Fibroblast of lung (primary cell): ENCODE data around the gene ANO3. TPM values are rescaled to one million over a fixed set of nuclear protein-coding genes. Genes with fewer than 3 reads are reported as not detected.

Source experiments
- DNase-seq, 2 donors: peaks; one replicate each; pipeline versions ENCODE4 v3.0.0 to v3.0.0-alpha.2; 2010; ENCODE audit warnings: low read depth in 2 of 2
- H2AFZ ChIP-seq: 2 replicates; pipeline ENCODE4 v1.5.1; 2012; ENCODE audit warnings: low read length, control low read depth, inconsistent platforms
- H3K27ac ChIP-seq: 2 replicates; pipeline ENCODE4 v1.5.1; 2011; ENCODE audit warnings: low read length, control low read depth; ENCODE audit not compliant: insufficient read depth
- H3K27me3 ChIP-seq: 2 replicates; pipeline ENCODE4 v1.5.1; 2011; ENCODE audit warnings: mild to moderate bottlenecking, low read length; ENCODE audit not compliant: control insufficient read depth, insufficient read depth
- H3K36me3 ChIP-seq: 2 replicates; pipeline ENCODE4 v1.5.1; 2011; ENCODE audit warnings: low read length; ENCODE audit not compliant: control insufficient read depth, insufficient read depth
- H3K4me1 ChIP-seq: 2 replicates; pipeline ENCODE4 v1.5.1; 2011; ENCODE audit warnings: low read length; ENCODE audit not compliant: control insufficient read depth, insufficient read depth; ENCODE audit errors: extremely low read depth
- H3K4me2 ChIP-seq: 2 replicates; pipeline ENCODE4 v1.5.1; 2011; ENCODE audit warnings: low read length, control low read depth; ENCODE audit not compliant: insufficient read depth; ENCODE audit errors: extremely low read depth
- H3K4me3 ChIP-seq, 4 experiments: fragments of 200-600 bp in 1 of 4; sonication (generic) in 1 of 4; replicated peaks in 1 of 4; 2 replicates each; pipeline ENCODE4 v1.5.1; 2011 to 2016; ENCODE audit warnings: low read length in 4 of 4, low read depth in 3 of 4, mild to moderate bottlenecking in 3 of 4, control low read depth in 2 of 4, inconsistent platforms in 1 of 4, mixed read lengths in 1 of 4; ENCODE audit not compliant: insufficient read depth in 1 of 4; ENCODE audit errors: control extremely low read depth in 1 of 4
- H3K79me2 ChIP-seq: 2 replicates; pipeline ENCODE4 v1.5.1; 2012; ENCODE audit warnings: mild to moderate bottlenecking, low read length, inconsistent platforms; ENCODE audit not compliant: control insufficient read depth, insufficient read depth
- H3K9ac ChIP-seq: 2 replicates; pipeline ENCODE4 v1.5.1; 2011; ENCODE audit warnings: mild to moderate bottlenecking, low read length, control low read depth; ENCODE audit not compliant: insufficient read depth
- H3K9me3 ChIP-seq: 2 replicates; pipeline ENCODE4 v1.5.1; 2012; ENCODE audit warnings: low read depth, low read length; ENCODE audit not compliant: control insufficient read depth, insufficient read depth
- H4K20me1 ChIP-seq: 2 replicates; pipeline ENCODE4 v1.5.1; 2011; ENCODE audit warnings: low read length; ENCODE audit not compliant: control insufficient read depth, insufficient read depth; ENCODE audit errors: extremely low read depth
- CTCF ChIP-seq, 2 donors: IDR thresholded peaks in 1 of 2; conservative IDR thresholded peaks in 1 of 2; 1 replicate in 1 of 2; 2 replicates in 1 of 2; pipeline ENCODE4 v1.5.1; 2011 to 2012; ENCODE audit warnings: low read length in 2 of 2, control low read depth in 1 of 2, inconsistent platforms in 1 of 2, low read depth in 1 of 2, mild to moderate bottlenecking in 1 of 2
- EZH2 ChIP-seq: IDR thresholded peaks from 2 replicates; pipeline ENCODE4 v1.5.1; 2012; ENCODE audit warnings: low read length, control low read depth, mild to moderate bottlenecking; ENCODE audit errors: missing control alignments
- polyA plus RNA-seq, 2 donors: library from polyadenylated mRNA; depleted of rRNA in 1 of 2; stranded (reverse) in 1 of 2; unstranded in 1 of 2; fragments of >200 nt; gene quantifications; 2 replicates each; pipeline ENCODE4 v1.2.1, GENCODE V29; 2011 to 2012; ENCODE audit warnings: missing spikeins in 1 of 2
- total RNA-seq: library from RNA; depleted of rRNA; stranded (reverse); fragments of >200 nt; gene quantifications from 2 replicates; pipeline ENCODE4 v1.2.1, GENCODE V29; 2014

ANO3 gene
- total and polyA plus RNA-seq, 2 donors (not counting 1 experiment from before 2014, with no cell fraction given) = 2.2 to 5.1 TPM

DNA sequence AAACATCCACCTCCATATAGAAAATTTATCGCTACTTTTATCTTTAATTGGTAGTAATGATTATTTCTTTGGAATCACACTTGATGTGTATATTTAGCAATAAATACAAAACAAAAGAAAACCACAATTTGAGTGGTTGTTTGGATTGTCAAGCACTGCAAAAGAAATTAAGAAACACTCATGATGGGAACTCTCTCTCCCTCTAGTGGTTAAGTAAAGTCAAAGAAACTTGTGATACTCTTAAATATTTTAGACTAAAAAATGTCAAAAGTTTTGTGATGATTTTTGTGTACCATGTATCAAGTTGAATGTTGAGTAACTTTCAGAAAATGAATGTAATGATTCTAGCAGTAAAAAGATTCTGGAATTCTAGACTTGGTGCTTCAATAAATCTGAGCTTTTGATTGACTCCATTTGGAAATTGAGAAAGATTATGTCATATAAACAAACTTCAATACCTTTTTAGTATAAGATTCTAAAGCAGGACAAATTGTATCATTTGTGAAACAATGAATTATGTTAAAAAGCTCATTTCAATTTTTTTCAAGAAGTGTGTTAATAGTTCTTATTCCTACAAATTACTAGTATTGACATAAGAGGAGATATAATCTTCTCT, 219.4 kb downstream of the ANO3 start:
- Histone ChIP-seq H2AFZ (no peak overlapping the region), H3K27ac (no peak overlapping the region), H3K4me3 (no peak overlapping the region), H3K4me2 (no peak overlapping the region), H3K79me2 (no peaks in the 10 kb centered on the region), H3K36me3 (no peaks in the 10 kb centered on the region), H3K27me3 (no peaks in the 10 kb centered on the region), H3K9me3 (no peaks in the 10 kb centered on the region), H3K9ac (no peak overlapping the region), H3K4me1 (no peaks in the 10 kb centered on the region), H4K20me1 (no peaks in the 10 kb centered on the region)
- DNase-seq = peak; percentile 1 to 64
- TF ChIP-seq CTCF (conservative IDR thresholded peaks at IDR 0.05 in 1 of 2, IDR thresholded peaks at IDR 0.05 in 1 of 2; ENCODE audit: low read depth in 1 of 2, low read length in 2 of 2) = peak; percentile 12 to 63
- TF ChIP-seq EZH2 = no peak

DNA sequence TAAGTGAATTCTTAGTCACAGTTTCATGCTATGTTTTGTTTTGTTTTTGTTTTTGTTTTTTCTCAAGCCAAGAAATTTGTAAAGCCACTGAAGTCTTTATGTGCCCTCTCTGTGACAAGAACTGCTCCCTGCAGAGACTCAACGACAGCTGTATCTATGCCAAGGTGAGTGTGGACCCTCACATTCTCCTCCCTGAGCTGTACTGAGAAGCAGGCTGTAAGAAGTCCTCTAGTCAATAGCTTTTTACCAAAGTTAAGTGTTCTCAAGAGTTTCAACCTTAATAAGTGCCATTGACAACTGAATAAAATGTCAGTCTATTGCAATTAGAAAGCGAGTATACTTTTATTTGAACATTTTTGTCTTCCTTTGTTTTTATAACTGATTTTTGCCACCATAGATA, 221.3 kb downstream of the ANO3 start:
- Histone ChIP-seq H3K27ac (no peak overlapping the region), H3K4me1 (no peaks in the 10 kb centered on the region), H3K9me3 (no peaks in the 10 kb centered on the region), H3K4me2 (no peak overlapping the region), H2AFZ (no peak overlapping the region), H3K79me2 (no peaks in the 10 kb centered on the region), H3K27me3 (no peaks in the 10 kb centered on the region), H3K4me3 (no peak overlapping the region), H3K9ac (no peak overlapping the region), H3K36me3 (no peaks in the 10 kb centered on the region), H4K20me1 (no peaks in the 10 kb centered on the region)
- TF ChIP-seq CTCF (conservative IDR thresholded peaks at IDR 0.05 in 1 of 2, IDR thresholded peaks at IDR 0.05 in 1 of 2; ENCODE audit: low read depth in 1 of 2, low read length in 2 of 2) (no peak), EZH2 (no peak)
- DNase-seq = no peak

DNA sequence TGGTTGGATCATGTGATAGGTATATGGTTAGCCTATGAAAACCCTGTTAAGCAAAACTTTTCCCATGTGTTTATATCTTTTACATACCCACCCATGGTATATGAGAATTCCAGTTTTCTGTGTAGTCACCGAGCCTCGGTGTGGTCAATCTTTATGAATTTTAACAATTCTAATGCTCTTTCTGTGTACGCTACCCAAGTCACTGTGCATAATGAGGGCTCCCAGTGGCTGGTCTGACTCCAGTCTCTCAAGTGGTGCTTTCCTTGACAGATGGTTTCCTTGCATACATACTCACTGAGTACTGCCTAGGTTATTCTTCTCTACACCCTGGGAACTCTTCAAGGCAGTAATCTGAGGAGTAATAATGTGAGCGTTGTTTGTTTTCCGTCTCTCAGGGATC, 222.5 kb downstream of the ANO3 start:
- Histone ChIP-seq H3K9ac (no peak overlapping the region), H3K4me1 (no peaks in the 10 kb centered on the region), H3K4me3 (no peak overlapping the region), H2AFZ (no peak overlapping the region), H4K20me1 (no peaks in the 10 kb centered on the region), H3K27me3 (no peaks in the 10 kb centered on the region), H3K4me2 (no peak overlapping the region), H3K36me3 (no peaks in the 10 kb centered on the region), H3K79me2 (no peaks in the 10 kb centered on the region), H3K27ac (no peak overlapping the region), H3K9me3 (no peaks in the 10 kb centered on the region)
- TF ChIP-seq EZH2 (no peak), CTCF (conservative IDR thresholded peaks at IDR 0.05 in 1 of 2, IDR thresholded peaks at IDR 0.05 in 1 of 2; ENCODE audit: low read depth in 1 of 2, low read length in 2 of 2) (no peak)
- no peak for DNase-seq
